HG03060 (cell line): ENCODE data around the gene EIF4E1B.
"Not testable (repeated sequence)": the region's sequence is repeated elsewhere in the genome, so short reads cannot be mapped to it uniquely, and the experiment has no call there.

Experiments
- ATAC-seq: cut with Tn5 transposase; IDR thresholded peaks from one replicate; pipeline ENCODE4 v1.9.1; 2021; ENCODE audit warnings: low read depth, moderate number of reproducible peaks; ENCODE audit not compliant: unreplicated experiment

The EIF4E1B gene

GRCh38 chr5:176629853-176630680, at the start of gene EIF4E1B, which contains the start of gene SNCB:
TSS of gene EIF4E1B (plus strand) at chr5:176630675. CDS start at chr5:176642788, 12,113 bp downstream.
TSS of gene SNCB (minus strand) at chr5:176630534. CDS start at chr5:176629654, 880 bp downstream.
- ATAC-seq: no peak

GRCh38 chr5:176581361-176581760, 49.1 kb upstream of the EIF4E1B start:
- no peak for ATAC-seq

GRCh38 chr5:176583076-176583475, 47.4 kb upstream of the EIF4E1B start:
- ATAC-seq: no peak

DNA sequence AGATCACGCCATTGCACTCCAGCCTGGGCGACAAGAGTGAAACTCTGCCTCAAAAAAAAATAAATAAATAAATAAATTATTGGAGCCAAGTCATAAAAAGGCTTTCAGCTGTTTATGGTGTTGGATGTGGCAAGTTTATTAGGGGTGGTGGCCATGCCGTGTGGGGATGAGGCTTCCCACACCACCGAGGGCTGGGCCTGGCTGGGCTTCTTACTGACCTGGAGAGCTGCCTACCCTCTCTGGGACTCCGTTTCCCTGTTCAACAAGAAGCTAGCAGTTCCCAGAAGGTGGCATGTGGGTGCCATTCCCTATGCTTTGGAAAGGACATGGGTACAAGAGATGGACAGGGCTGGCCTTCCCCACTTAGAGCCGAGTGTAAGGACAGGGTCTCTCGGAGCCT, 43.1 kb upstream of the EIF4E1B start:
- no peak for ATAC-seq

GRCh38 chr5:176588297-176588696, 42.2 kb upstream of the EIF4E1B start:
- no peak for ATAC-seq

GRCh38 chr5:176589039-176589769, 41.3 kb upstream of the EIF4E1B start:
- ATAC-seq: no peak

DNA sequence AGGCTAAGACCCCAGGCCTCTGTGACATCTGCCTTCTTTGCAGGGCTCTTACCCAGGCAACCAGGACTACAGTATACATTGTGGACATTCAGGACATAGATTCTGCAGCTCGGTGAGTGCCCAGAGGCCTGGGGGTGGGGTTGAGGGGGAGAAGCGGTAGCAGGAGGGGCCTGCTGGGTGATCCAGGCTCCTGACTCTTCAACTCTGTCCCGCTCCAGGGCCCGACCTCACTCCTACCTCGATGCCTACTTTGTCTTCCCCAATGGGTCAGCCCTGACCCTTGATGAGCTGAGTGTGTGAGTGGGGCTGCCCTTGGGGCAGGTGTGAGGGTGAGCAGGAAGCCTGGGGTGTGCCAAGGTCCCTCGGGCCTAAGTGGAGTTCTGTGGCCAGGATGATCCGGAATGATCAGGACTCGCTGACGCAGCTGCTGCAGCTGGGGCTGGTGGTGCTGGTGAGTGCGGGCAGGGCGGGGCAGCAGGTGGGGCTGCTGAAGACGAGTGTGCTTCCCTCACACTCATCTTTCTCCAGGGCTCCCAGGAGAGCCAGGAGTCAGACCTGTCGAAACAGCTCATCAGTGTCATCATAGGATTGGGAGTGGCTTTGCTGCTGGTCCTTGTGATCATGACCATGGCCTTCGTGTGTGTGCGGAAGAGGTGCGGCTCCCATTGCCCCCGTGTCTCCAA, 40.3 kb upstream of the EIF4E1B start:
- ATAC-seq: no peak

- not testable (repeated sequence) for ATAC-seq
These were observed 38.8 kb upstream of the EIF4E1B start for GRCh38 chr5:176591667-176592066.

DNA sequence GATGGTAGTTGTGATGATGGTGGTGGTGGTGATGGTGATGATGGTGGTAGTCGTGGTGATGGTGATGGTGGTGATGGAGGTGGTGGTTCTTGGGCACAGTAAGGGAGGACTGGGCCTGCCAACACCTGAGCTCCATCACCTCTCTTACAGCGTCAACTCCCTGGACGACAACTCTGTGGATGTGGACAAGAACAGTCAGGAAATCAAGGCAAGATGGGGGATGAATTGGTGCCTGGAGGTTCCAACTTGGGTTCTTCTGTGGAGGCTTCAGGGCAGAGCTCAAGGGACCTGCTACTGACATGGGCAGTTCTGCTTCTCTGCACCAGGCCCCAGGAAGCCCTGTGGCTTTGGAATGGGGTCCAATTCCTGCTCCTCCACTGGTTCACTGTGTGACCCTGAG, 37.9 kb upstream of the EIF4E1B start:
- ATAC-seq: no peak

DNA sequence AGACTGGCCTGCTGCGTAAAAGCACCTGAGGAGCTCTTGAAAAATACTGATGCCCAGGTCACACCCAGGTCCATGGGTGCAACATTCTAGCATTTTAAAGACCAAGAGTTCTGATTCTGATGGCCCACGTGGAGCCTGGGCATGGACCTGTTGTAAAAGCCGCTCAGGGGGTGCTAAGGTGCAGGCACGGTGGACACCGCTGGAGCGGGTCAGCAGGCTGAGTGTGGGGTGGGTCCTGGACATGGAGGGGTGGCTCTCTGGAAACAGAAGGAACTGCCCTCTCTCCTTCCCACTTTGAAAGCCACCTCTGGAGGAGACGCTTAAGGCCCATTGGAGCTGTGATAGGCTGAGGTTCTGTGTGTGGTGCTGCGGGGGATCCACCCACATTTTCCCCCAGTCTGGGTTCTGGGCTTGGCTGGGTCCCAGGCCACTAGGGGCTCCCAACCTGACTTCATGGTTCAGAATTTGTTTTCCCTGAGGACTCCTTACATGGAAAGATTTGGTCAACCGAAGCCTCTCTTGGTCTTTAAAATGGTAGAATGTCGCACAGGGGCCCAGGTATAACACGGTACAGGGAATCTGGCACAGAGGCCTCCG, 37.1 kb upstream of the EIF4E1B start:
- ATAC-seq: no peak

DNA sequence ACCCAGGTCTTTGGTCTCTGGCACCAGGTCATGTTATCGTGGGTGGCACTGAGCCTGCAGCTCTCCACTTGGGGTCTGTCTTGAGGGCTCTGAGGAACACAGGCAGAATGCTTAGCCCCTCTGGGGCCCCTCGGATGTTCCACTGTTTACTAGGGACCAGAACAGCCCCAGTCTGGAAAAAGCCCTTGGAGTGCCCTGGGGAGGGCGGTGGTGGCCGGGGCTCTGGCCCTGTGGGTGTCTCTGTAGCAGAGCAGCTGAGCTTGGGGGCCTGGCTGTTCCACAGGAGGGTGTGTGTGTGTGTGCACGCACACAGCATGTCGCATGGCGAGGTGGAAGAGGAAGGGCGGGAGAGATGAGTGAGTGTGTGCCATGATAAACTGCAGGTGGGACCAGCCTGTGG, 35.9 kb upstream of the EIF4E1B start:
- no peak for ATAC-seq

GRCh38 chr5:176595386-176595943, 35.0 kb upstream of the EIF4E1B start:
- ATAC-seq: no peak

DNA sequence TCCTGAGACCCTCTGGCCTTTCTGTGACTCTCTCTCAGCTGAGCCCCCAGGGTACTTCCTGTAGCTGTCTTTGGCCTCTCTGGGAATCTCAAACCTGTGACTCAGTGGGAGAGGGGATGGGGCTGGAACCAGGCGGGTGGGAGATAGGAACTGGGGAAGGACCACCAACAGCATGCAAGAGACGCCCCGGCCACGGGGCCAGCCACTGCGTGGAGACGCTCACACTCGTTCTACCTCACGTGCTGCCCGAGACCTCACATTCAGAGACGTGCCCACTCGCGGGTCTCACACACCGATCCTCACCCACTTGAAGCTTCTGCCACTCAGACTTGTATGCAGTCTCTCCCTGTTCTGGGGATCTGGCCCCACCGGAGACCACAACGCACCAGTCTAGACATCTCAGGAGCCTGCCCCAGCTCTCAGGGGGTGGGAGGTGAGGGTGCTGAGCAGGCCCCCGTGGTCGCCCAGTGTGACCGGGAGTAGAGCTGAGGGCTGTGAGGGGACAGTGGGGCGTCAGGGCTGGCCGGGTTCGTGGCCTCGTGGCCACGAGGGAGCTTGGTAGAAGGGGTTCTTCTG, 34.3 kb upstream of the EIF4E1B start:
- ATAC-seq: no peak

GRCh38 chr5:176596689-176597416, 33.6 kb upstream of the EIF4E1B start:
- no peak for ATAC-seq

GRCh38 chr5:176597417-176598389, 32.8 kb upstream of the EIF4E1B start:
- ATAC-seq: no peak

DNA sequence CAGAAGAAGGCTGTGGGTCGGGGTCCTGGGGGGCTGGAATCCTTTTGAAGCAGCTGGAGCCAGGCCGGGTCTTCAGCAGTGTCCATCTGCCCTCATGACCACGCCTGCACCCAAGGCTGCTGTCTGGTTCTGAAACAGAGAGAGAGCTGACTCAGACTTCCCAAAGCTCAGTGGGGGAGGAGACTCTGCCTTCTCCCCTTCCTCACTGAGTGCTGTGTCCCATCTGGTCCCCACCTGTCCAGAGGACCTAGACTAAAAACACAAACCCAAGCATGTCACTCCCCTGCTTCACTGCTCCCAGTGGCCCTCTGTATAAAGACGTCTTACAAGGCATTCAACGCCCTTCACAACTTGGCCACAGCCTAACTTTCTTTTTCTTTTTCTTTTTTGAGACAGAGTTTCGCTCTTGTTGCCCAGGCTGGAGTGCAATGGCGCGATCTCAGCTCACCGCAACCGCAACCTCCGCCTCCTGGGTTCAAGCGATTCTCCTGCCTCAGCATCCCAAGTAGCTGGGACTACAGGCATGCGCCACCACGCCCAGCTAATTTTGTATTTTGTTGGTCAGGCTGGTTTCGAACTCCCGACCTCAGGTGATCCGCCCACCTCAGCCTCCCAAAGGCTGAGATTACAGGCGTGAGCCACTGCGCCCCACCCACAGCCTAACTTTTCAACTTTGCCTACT, 30.6 kb upstream of the EIF4E1B start:
- ATAC-seq: not testable (repeated sequence)

GRCh38 chr5:176601901-176602482, 28.5 kb upstream of the EIF4E1B start:
- no peak for ATAC-seq
